Hepatocyte (in vitro differentiated cells): Measurements from ENCODE around the gene PLEKHA8.

Experiments
- CTCF ChIP-seq: fragments of 200-600 bp; sonication (generic); IDR thresholded peaks from 2 replicates; pipeline ENCODE4 v1.5.1; 2016; ENCODE audit warnings: antibody characterized with exemption, mild to moderate bottlenecking; ENCODE audit not compliant: poor library complexity
- EZH2phosphoT487 ChIP-seq: fragments of 200-600 bp; sonication (generic); IDR thresholded peaks from one replicate; pipeline ENCODE4 v1.6.1; 2018; ENCODE audit warnings: antibody characterized with exemption, mild to moderate bottlenecking, low read depth, moderate library complexity; ENCODE audit not compliant: unreplicated experiment, severe bottlenecking

- TF ChIP-seq CTCF: no peak
- no peak for TF ChIP-seq EZH2phosphoT487
Observed at GRCh38 chr7:30086529-30086928, 58.3 kb downstream of the PLEKHA8 start.
